GM19238 (cell line): ENCODE results near the gene PDC.

ENCODE experiments used
- DNase-seq: peaks from one replicate; pipeline ENCODE4 v3.0.0; 2011; ENCODE audit warnings: low spot score; ENCODE audit not compliant: insufficient read length

The PDC gene

GRCh38 chr1:186461014-186461413, at the start of gene PDC:
Gene PDC, minus strand, starts transcription at chr1:186461114. Its CDS starts 11,655 bp downstream, at chr1:186449459.
- no peak for DNase-seq

DNA sequence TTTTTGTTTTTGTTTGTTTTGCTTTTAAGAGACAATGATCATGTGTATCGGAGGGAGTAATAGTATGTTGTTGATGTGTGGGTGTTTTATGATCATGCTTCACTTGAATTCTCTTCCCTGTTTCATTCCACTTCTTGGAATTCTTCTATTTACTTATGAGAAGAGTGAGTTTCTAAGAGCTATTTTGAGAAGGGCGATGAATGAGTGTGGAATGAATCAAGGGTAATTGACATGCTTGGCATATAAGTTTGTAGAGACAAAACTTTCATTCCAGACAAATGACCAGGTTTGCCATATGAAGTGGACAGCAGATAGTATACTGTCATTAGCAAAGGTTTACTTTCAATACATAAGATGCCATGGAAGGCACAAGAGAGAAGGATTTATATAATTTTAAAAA, 42.3 kb upstream of the PDC start:
- no peak for DNase-seq

GRCh38 chr1:186502087-186502486, 41.2 kb upstream of the PDC start:
- no peak for DNase-seq

GRCh38 chr1:186500804-186501203, 39.9 kb upstream of the PDC start:
- DNase-seq = no peak

GRCh38 chr1:186499571-186499970, 38.7 kb upstream of the PDC start:
- DNase-seq = no peak

- DNase-seq = no peak
Observed at GRCh38 chr1:186498695-186499389, 37.9 kb upstream of the PDC start.

DNA sequence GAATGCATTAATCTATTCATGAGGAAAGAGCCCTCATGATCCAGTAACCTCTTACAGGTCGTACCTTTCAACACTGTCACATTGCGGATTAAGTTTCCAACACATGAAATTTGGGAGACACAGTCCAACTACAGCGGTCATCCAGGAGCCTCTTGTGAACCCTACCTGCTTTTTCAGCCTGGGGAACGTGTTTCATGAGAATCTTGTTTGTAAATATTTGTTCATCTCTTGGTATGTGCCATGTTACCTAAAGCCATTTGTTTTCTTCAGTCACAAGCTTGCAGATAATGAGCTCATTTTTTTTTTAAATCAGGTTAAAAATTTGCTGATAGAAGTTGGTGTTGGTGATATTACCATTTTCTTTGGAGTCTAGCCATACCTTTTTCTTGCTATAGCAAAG, 37.2 kb upstream of the PDC start:
- DNase-seq = no peak

GRCh38 chr1:186497651-186498050, 36.7 kb upstream of the PDC start:
- DNase-seq = no peak

DNA sequence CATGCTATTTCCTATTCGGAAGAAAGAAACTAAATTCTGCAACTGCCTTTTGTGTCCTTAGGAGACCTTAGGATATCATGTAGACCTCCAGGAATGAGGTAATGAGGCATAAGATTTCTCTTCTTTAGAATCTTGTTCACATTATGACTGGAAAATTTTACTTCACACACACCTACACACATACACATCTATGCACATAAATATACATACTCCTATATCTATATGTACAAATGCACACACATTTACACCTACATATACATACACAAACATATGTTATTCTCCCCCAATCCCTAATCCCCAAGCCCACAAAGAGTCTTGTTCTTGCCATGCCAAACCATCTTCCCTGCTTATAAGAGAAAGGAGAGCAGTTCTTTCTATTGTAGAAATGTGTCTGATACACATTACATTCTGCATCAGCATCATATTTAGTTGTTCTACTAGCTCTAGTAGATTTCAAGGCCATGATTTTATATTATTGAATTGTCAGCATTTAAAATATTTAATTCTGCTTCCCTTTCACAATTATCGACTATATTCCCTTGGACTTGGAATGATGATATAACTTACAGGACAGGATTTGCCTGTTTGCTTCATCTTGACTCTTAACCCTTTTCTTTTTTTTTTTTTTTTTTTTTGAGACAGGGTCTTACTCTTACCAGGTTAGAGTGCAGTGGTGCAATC, 35.4 kb upstream of the PDC start:
- DNase-seq = no peak

DNA sequence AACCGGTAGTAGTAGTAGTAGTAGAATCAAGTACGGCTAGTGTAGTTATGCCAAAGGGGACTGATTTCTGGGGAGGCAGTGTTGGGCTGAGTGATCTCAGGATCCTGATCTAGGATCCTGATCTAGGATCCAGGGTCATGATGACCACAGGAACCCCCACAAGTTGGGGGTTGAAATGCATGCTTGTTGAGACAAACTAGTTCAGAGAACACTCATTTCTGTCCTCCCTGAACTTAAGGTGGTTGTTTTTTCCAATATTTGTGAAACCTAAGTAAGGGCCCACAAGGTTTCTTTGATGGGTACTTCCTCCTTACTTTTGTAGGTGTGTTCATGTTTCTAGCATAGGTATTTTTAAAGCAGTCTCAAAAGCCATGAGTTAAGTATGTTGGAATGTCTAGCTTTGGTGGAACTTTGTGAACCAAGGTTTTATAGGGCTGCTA, 33.9 kb upstream of the PDC start:
- no peak for DNase-seq

DNA sequence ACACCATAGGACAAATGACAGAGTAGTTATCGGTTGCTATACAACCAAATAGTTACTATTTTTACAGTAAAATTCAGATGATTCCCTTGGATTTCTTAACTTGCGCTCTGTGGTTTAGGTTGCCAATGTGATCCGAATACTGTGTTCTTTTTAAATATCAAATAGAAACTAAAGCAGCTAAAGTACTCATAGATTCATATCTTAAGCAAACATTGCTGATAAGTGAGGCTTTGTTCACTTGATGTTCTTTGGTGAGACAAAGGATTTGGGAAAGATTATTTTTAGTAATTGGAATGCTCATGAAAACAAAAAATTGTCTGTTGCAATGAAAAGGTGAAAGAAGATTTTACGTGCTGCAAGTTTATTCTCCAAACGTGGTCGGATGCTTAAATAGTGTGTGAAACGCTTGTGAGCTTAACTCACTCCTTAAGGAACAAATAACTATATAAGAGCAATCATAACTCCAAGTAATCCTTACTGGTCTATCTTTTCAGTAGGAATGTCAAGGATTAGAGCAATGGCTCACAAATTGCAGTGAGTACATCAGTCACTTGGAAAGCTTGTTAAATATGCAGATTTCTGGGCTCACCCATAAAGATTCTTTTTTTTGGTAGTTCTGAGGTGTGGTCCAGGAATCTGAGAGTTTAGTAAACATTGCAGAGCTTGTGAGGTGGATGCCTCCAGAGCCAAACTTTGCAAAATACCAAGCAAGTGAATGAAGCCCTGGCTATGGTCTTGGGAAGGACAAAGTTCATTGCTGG, 31.8 kb upstream of the PDC start:
- DNase-seq = no peak

GRCh38 chr1:186491336-186491735, 30.4 kb upstream of the PDC start:
- DNase-seq = no peak

- no peak for DNase-seq
Observed at GRCh38 chr1:186487163-186487562, 26.2 kb upstream of the PDC start.

- no peak for DNase-seq
Observed at GRCh38 chr1:186486061-186486460, 25.1 kb upstream of the PDC start.

DNA sequence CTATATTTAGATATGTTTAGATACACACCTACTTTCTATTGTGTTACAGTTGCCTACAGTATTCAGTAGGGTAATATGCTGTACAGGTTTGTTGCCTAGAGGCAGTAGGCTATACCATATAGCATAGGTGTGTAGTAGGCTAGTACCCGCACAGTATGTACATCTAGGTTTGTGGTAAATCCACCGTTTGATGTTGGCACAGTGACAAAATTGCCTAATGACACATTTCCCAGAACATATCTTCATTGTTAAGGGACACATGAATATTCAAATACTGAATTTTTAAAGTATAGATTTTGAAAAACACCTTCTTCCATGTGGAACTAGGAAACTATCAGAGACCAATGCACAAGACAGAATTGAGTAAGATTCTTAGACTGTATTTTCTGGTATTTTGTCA, 22.6 kb upstream of the PDC start:
- DNase-seq = no peak

GRCh38 chr1:186482661-186483255, 21.8 kb upstream of the PDC start:
- peak; percentile 7 for DNase-seq

GRCh38 chr1:186481303-186481888, 20.5 kb upstream of the PDC start:
- DNase-seq = no peak

- no peak for DNase-seq
Observed at GRCh38 chr1:186479162-186479561, 18.2 kb upstream of the PDC start.

- no peak for DNase-seq
Observed at GRCh38 chr1:186476264-186477040, 15.5 kb upstream of the PDC start.

DNA sequence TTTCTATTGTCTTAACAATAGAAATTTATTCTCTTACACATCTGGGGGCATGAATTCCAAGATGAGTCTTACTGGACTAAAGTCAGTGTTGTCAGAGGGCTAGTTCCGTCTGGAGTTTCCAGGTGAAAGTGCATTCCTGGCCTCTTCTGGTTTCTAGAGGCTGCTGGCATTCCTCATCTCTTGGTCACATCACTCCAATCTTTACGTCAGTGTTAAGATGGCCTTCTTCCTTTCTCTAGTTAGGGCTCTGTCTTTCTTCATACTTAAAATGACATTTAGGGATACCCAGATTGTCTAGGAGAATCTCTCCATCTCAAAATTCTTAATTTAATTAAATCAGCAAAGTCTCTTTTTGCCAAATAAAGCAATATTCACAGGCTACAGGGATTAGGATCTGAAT, 13.3 kb upstream of the PDC start:
- DNase-seq = no peak

DNA sequence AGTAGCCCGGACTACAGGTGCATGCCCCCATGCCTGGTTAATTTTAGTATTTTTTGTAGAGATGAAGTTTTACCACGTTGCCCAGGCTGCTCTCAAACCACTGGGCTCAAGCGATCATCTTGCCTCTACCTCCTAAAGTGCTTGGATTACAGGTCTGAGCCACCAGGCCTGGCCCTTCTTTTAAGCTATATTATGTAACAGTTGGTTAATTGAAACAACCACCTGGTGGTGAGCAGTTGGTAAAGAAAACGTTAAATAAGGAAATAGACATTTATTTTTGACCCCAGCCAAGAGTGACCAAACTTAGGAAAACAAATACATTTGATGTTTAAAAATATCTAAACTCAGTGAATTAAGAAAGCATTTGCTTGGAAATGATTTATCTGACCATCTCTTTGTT, 12.1 kb upstream of the PDC start:
- DNase-seq = no peak
